Skeletal muscle cell (primary cell): ENCODE data around the gene MARCKSL1.
"Not testable (repeated sequence)": the region's sequence is repeated elsewhere in the genome, so short reads cannot be mapped to it uniquely, and the experiment has no call there.

Experiments used
- DNase-seq: peaks from one replicate; pipeline ENCODE4 v3.0.0-alpha.2; 2010; ENCODE audit warnings: low read depth
- H3K4me3 ChIP-seq: 2 replicates; pipeline ENCODE4 v1.5.1; 2011; ENCODE audit warnings: low read depth, mild to moderate bottlenecking, control low read depth, low read length, moderate library complexity

The MARCKSL1 gene

DNA sequence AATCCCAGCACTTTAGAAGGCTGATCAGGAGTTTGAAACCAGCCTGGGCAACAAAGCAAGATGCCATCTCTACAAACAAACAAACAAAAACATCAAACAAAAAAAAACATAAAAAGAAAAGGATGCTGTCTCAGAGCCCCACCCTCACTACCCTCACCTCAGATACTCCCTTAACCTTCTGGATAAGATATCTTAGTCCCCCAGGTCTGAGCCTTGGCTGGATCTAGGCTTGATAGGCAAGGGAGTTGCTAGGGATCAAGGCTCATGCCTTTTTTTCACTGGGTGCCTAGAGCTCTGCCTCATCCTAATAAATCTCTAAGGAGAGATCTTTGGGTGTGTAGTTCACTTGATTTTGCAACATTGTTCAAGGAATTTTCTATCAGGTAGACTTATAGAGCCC lies 36.7 kb downstream of the MARCKSL1 start:
- no peak overlapping the region for H3K4me3 ChIP-seq
- DNase-seq, result no peak

DNA sequence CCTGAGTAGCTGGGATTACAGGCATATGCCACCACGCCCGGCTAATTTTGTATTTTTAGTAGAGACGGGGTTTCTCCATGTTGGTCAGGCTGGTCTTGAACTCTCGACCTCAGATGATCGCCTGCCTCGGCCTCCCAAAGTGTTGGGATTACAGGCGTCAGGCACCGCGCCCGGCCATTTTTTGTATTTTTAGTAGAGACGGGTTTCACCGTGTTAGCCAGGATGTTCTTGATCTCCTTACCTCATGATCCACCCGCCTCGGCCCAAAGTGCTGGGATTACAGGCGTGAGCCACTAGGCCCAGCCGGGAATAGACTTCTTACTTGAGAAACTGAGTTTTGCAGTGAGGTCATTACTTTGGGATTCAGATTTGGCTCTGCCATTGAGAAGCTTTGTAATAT lies 37.8 kb downstream of the MARCKSL1 start:
- not testable (repeated sequence) for H3K4me3 ChIP-seq, DNase-seq

DNA sequence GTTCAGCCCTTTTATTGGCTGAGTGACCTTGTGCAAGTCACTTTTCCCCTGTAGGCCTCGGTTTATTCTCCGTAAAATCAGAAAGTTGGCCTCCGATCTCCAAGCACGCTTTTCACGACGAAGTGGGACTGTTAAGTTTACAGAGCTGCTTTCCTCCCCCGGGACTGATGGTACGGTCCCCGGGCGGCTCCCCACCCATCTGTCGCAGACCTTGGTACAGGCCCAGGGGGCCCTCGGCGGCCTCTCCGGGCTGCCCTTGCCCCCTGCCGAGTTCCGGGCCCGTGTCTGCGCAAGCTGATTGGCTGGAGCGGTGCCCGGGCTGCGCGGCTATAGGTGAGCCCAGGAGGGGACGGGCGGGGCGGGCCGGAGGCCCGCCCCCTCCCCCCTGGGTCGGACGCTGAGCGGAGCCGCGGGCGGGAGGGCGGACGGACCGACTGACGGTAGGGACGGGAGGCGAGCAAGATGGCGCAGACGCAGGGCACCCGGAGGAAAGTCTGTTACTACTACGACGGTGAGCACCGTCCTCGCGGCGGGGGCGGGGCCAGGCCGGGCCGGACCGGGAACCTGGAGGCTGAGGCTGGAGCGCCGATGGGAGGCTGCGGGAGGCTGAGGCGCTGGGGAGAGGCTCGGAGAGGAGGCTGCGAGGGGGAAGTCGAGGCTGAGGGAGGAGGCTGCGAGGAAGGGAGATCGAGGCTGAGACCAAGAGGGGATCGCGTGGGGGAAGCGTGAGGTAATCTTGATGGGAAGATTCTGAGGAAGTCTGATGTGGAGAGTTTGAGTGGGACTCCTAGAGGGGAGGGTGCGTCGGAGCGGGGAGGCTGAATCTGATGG lies 44.1 kb downstream of the MARCKSL1 start, which contains the start of gene HDAC1:
Gene HDAC1, plus strand, starts transcription at position 376 of the 831 bp plus-strand sequence. Its CDS starts 87 bp downstream, at position 463.
- H3K4me3 ChIP-seq, result peak within 1 kb of the TSS; percentile 81
- DNase-seq, result peak; percentile 61

DNA sequence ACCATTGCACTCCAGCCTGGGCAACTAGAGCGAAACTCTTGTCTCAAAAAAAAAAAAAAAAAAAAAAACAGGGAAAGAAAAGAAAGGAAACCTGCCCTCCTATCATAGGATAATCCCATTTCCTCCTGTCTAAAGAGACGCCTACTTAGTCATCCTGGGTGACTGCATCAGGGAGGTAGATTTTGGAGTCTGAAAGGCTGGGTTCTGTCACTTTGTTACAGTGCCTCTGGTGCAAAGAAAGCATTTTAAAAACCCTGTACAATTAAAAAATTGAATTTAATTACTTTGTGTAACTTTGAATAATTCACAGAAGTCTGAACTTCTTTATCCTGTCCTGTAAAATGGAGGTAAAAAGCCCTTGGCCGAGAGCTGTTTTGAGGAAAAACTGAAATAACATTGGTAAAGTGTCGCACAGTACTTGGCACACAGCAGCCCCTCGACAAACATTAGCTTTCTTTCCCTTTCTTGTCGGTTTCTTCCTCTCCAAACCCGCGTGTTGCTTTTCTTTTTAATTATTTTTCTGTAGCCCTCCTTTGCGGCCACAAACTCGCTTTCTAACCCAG lies 44.8 kb downstream of the MARCKSL1 start:
- peak overlapping the region; percentile 81 for H3K4me3 ChIP-seq
- peak; percentile 5 for DNase-seq

DNA sequence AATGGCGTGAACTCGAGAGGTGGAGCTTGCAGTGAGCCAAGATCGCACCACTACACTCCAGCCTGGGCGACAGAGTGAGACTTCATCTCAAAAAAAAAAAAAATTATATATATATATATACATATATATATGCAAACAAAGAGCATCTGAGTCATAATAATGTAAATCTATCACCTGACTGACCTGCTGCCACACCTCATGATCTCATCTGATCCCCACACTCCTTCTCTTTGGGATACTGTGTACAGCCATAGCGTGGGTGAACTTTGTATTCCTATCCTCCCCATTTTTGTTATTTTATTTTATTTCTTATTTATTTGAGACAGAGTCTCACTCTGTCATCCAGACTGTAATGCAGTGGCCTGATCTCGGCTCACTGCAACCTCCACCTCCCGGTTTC lies 46.8 kb downstream of the MARCKSL1 start:
- H3K4me3 ChIP-seq, result no peak overlapping the region
- DNase-seq, result no peak

DNA sequence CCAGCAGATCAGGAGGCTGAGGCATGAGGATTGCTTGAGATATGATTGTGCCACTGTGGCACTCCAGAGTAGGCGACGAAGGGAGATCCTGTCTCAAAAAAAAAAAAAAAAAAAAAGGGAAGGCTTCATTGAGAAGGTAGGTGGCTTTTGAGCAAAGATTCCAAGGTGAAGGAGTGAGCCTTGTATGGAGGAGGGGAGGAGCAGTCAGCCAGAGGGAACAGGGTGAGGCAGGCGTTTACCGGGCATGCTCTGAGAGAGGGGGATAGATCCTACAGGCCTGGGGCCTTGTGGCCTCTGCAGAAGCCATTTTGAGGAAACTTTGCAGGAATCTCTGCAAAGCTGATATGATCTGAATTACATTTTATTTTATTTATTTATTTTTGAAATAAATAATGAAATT lies 49.3 kb downstream of the MARCKSL1 start:
- H3K4me3 ChIP-seq, result no peak overlapping the region
- DNase-seq, result no peak

DNA sequence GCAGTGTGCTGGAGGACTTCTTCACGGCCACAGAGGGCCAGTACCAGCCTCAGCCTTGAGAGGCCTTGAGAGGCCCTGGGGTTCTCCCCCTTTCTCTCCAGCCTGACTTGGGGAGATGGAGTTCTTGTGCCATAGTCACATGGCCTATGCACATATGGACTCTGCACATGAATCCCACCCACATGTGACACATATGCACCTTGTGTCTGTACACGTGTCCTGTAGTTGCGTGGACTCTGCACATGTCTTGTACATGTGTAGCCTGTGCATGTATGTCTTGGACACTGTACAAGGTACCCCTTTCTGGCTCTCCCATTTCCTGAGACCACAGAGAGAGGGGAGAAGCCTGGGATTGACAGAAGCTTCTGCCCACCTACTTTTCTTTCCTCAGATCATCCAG lies 50.4 kb downstream of the MARCKSL1 start:
- no peak overlapping the region for H3K4me3 ChIP-seq
- DNase-seq, result no peak

DNA sequence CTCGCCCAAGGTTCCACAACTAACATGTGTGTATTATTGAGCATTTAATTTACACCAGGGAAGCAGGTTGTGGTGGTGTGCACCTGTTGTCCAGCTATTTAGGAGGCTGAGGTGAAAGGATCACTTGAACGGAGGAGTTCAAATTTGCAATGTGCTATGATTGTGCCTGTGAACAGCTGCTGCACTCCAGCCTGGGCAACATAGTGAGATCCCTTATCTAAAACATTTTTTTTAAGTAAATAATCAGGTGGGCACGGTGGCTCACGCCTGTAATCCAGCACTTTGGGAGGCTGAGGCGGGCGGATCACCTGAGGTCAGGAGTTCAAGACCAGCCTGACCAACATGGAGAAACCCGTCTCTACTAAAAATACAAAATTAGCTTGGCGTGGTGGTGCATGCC lies 51.3 kb downstream of the MARCKSL1 start:
- not testable (repeated sequence) for H3K4me3 ChIP-seq, DNase-seq
